CD14-positive monocyte (primary cell): ENCODE data around the gene APBB1. TPM values are rescaled to one million over a fixed set of nuclear protein-coding genes. Genes with fewer than 3 reads are reported as not detected.

Source experiments
- DNase-seq, 3 donors: peaks; one replicate each; pipeline ENCODE4 v3.0.0-alpha.2; 2011 to 2022
- H2AFZ ChIP-seq: 2 replicates; pipeline ENCODE4 v1.6.0; 2012; ENCODE audit warnings: mild to moderate bottlenecking, low read depth, low read length, inconsistent platforms; ENCODE audit not compliant: insufficient read depth, poor library complexity, severe bottlenecking
- H3K27ac ChIP-seq, 2 donors: 1 replicate in 1 of 2; 2 replicates in 1 of 2; pipeline ENCODE4 v1.5.1; 2012 to 2013; ENCODE audit warnings: low read length in 2 of 2, control low read depth in 1 of 2, inconsistent platforms in 1 of 2, low read depth in 1 of 2, mild to moderate bottlenecking in 1 of 2
- H3K27me3 ChIP-seq, 2 donors: one replicate each; pipeline versions ENCODE4 v1.6.0 to v1.6.1; 2011 to 2013; ENCODE audit warnings: low read length in 2 of 2; ENCODE audit not compliant: control insufficient read depth in 2 of 2, insufficient read depth in 2 of 2
- H3K36me3 ChIP-seq, 2 donors: replicated peaks in 1 of 2; 1 replicate in 1 of 2; 2 replicates in 1 of 2; pipeline versions ENCODE4 v1.5.1 to v1.6.1; 2012 to 2013; ENCODE audit warnings: low read length in 2 of 2, control low read depth in 1 of 2, inconsistent platforms in 1 of 2, mild to moderate bottlenecking in 1 of 2; ENCODE audit not compliant: insufficient read depth in 2 of 2, control insufficient read depth in 1 of 2
- H3K4me1 ChIP-seq, 2 donors: 1 replicate in 1 of 2; 2 replicates in 1 of 2; pipeline versions ENCODE4 v1.5.1 to v1.6.1; 2012 to 2013; ENCODE audit warnings: low read length in 2 of 2, control low read depth in 1 of 2, inconsistent platforms in 1 of 2, mild to moderate bottlenecking in 1 of 2, moderate library complexity in 1 of 2; ENCODE audit not compliant: insufficient read depth in 2 of 2, control insufficient read depth in 1 of 2
- H3K4me2 ChIP-seq: replicated peaks from 2 replicates; pipeline ENCODE3; 2012; ENCODE audit warnings: low read length, moderate library complexity, mild to moderate bottlenecking; ENCODE audit not compliant: poor library complexity, severe bottlenecking; ENCODE audit errors: extremely low read depth
- H3K4me3 ChIP-seq, 3 experiments: fragments of 200-600 bp in 1 of 3; sonication (generic) in 1 of 3; replicated peaks in 1 of 3; 1 replicate in 2 of 3; 2 replicates in 1 of 3; pipeline ENCODE4 v1.5.1; 2011 to 2013; ENCODE audit warnings: low read length in 3 of 3, mild to moderate bottlenecking in 3 of 3, control low read depth in 2 of 3, low read depth in 2 of 3, inconsistent platforms in 1 of 3, moderate library complexity in 1 of 3
- H3K79me2 ChIP-seq: 2 replicates; pipeline ENCODE4 v1.6.0; 2012; ENCODE audit warnings: mild to moderate bottlenecking, control low read depth, inconsistent platforms, low read length, moderate library complexity; ENCODE audit not compliant: insufficient read depth
- H3K9ac ChIP-seq: 2 replicates; pipeline ENCODE4 v1.6.0; 2017; ENCODE audit warnings: low read length, mild to moderate bottlenecking; ENCODE audit not compliant: insufficient read depth, poor library complexity, severe bottlenecking
- H3K9me3 ChIP-seq, 2 donors: replicated peaks in 1 of 2; 1 replicate in 1 of 2; 2 replicates in 1 of 2; pipeline versions ENCODE4 v1.5.1 to v1.6.1; 2012 to 2013; ENCODE audit warnings: low read length in 2 of 2, control low read depth in 1 of 2; ENCODE audit not compliant: control insufficient read depth in 1 of 2, insufficient read depth in 1 of 2
- H4K20me1 ChIP-seq: 2 replicates; pipeline ENCODE4 v1.6.0; 2012; ENCODE audit warnings: mild to moderate bottlenecking, low read length, control low read depth, moderate library complexity; ENCODE audit not compliant: insufficient read depth
- H3K27ac Mint-ChIP-seq, 7 donors: one replicate each; pipeline ENCODE4 v1.8.0; 2020; ENCODE audit warnings: mild to moderate bottlenecking in 7 of 7, mixed read lengths in 7 of 7, moderate library complexity in 6 of 7, inconsistent platforms in 2 of 7
- H3K27me3 Mint-ChIP-seq, 3 donors: one replicate each; pipeline ENCODE4 v1.8.0; 2021 to 2022; ENCODE audit warnings: low read depth in 3 of 3, mild to moderate bottlenecking in 3 of 3, mixed read lengths in 3 of 3, moderate library complexity in 3 of 3, inconsistent platforms in 1 of 3
- H3K36me3 Mint-ChIP-seq, 2 donors: one replicate each; pipeline ENCODE4 v1.8.0; 2020; ENCODE audit warnings: mixed read lengths in 2 of 2, inconsistent platforms in 1 of 2, mild to moderate bottlenecking in 1 of 2
- H3K4me1 Mint-ChIP-seq: one replicate; pipeline ENCODE4 v1.8.0; 2020; ENCODE audit warnings: mild to moderate bottlenecking, mixed read lengths
- H3K4me3 Mint-ChIP-seq, 2 donors: one replicate each; pipeline ENCODE4 v1.8.0; 2020; ENCODE audit warnings: mild to moderate bottlenecking in 2 of 2, mixed read lengths in 2 of 2, moderate library complexity in 1 of 2
- H3K9me3 Mint-ChIP-seq, 7 donors: one replicate each; pipeline ENCODE4 v1.8.0; 2020 to 2022; ENCODE audit warnings: mixed read lengths in 7 of 7, mild to moderate bottlenecking in 6 of 7, moderate library complexity in 6 of 7, inconsistent platforms in 2 of 7
- WGBS: methylation state at CpG from one replicate; pipeline ENCODE4 v1.1.5; 2013; ENCODE audit warnings: missing lambda C conversion rate; ENCODE audit not compliant: insufficient coverage; 5-methylcytosine and 5-hydroxymethylcytosine counted together
- intact Hi-C, 2 donors: fragments of 100-400 bp; cut with micrococcal nuclease; formaldehyde crosslinking; loops; one replicate each; pipeline versions ENCODE4 v1.15.0 to v1.15.1; 2023
- polyA plus RNA-seq, 3 donors: library from polyadenylated mRNA; depleted of rRNA in 1 of 3; unstranded in 2 of 3; stranded (reverse) in 1 of 3; fragments of 300-500 nt in 2 of 3; fragments of >200 nt in 1 of 3; fragmentation: Illumina TruSeq in 2 of 3; gene quantifications; 1 replicate in 2 of 3; 2 replicates in 1 of 3; pipeline ENCODE4 v1.2.3, GENCODE V29; 2012 to 2021
- TF ChIP-seq, protein P1 (sequence below): fragments of 200-600 bp; IDR thresholded peaks from one replicate; pipeline ENCODE4 v1.8.0; 2022; ENCODE audit warnings: antibody characterized with exemption, mild to moderate bottlenecking

Gene APBB1
- polyA plus RNA-seq, 3 donors, result 0.85 to 2.5 (median 2.4) TPM

DNA sequence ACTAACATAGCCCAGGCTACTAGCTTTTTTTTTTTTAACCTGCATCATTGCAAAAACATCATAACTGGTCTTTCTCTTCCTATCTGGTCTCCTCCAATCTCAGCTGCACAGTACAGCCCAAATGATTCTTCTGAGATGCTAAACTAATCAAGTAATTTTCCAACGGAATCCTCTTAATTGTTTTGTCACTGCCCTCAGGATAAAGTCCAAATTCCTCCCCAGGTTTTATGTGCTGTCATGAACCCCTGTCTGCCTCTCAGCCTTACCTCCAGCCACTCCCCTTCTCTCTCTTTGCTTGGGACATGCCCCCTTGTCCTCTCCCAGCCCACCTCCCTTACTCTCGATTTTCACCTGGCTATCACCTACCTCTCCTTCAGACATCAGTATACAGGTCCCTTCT lies 12.5 kb downstream of the APBB1 start:
- Histone ChIP-seq H3K4me3 (no peak overlapping the region), H3K79me2 (no peaks in the 10 kb centered on the region), H3K27me3 (no peaks in the 10 kb centered on the region), H3K4me2 (no peak overlapping the region), H3K9ac (no peak overlapping the region), H3K9me3 (no peaks in the 10 kb centered on the region), H3K27ac (no peak overlapping the region), H3K36me3 (no peaks in the 10 kb centered on the region), H4K20me1 (no peaks in the 10 kb centered on the region), H3K4me1 (peaks cover 6 to 9% of the 10 kb centered on the region in 2 donors), H2AFZ (no peak overlapping the region)
- TF ChIP-seq, protein P1, sequence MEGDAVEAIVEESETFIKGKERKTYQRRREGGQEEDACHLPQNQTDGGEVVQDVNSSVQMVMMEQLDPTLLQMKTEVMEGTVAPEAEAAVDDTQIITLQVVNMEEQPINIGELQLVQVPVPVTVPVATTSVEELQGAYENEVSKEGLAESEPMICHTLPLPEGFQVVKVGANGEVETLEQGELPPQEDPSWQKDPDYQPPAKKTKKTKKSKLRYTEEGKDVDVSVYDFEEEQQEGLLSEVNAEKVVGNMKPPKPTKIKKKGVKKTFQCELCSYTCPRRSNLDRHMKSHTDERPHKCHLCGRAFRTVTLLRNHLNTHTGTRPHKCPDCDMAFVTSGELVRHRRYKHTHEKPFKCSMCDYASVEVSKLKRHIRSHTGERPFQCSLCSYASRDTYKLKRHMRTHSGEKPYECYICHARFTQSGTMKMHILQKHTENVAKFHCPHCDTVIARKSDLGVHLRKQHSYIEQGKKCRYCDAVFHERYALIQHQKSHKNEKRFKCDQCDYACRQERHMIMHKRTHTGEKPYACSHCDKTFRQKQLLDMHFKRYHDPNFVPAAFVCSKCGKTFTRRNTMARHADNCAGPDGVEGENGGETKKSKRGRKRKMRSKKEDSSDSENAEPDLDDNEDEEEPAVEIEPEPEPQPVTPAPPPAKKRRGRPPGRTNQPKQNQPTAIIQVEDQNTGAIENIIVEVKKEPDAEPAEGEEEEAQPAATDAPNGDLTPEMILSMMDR, result no peak
- Mint-ChIP-seq H3K4me3 (no peak overlapping the region), H3K9me3 (no peaks in the 10 kb centered on the region), H3K27me3 (peaks cover 0 to 2% (median 1%) of the 10 kb centered on the region in 3 donors), H3K4me1 (peaks cover 11% of the 10 kb centered on the region), H3K36me3 (no peaks in the 10 kb centered on the region), H3K27ac (no peak overlapping the region)
- intact Hi-C loops, result no loop called here
- 89% methylated on average over 2 of the region's 2 CpGs for WGBS
- DNase-seq, result no peak

DNA sequence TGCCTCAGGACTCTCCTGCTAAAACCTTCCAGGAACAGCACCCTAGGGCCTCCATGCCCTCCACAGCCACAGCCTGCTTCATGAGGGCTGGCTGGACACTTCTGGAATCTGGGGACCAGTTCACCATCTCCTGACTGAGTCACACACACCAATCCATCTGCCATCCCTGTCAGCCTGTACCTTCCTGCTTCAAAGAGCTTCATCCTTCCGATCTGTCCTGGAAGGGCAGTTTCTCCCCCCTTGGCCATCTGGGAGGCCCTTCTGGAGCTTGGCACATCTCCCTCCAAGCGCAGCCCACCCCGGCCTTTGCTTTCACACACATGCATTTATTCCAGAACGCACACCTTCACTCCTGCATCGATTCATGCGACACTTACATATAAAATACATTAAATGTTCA lies 13.0 kb downstream of the APBB1 start:
- Histone ChIP-seq H2AFZ (no peak overlapping the region), H3K79me2 (no peaks in the 10 kb centered on the region), H4K20me1 (no peaks in the 10 kb centered on the region), H3K9me3 (no peaks in the 10 kb centered on the region), H3K9ac (no peak overlapping the region), H3K27ac (no peak overlapping the region), H3K36me3 (no peaks in the 10 kb centered on the region), H3K27me3 (no peaks in the 10 kb centered on the region), H3K4me2 (no peak overlapping the region), H3K4me1 (peaks cover 6 to 9% of the 10 kb centered on the region in 2 donors), H3K4me3 (no peak overlapping the region)
- no peaks in the 10 kb centered on the region for H3K36me3 Mint-ChIP-seq
- H3K9me3 Mint-ChIP-seq, result no peaks in the 10 kb centered on the region
- TF ChIP-seq, protein P1, result no peak
- WGBS, result 96% methylated on average over 6 of the region's 6 CpGs
- intact Hi-C loops, result no loop called here
- H3K27me3 Mint-ChIP-seq, result peaks cover 0 to 4% (median 1%) of the 10 kb centered on the region in 3 donors
- no peak overlapping the region for H3K4me3 Mint-ChIP-seq
- DNase-seq, result no peak
- H3K27ac Mint-ChIP-seq, result peak overlapping the region in 1 of 7 donors; percentile 7
- H3K4me1 Mint-ChIP-seq, result peaks cover 11% of the 10 kb centered on the region
